Retinal pigment epithelial cell (primary cell): ENCODE data around the gene WWOX.
A peak's percentile ranks its signal among the peaks of the same experiment; 100 is the strongest.

Experiments
- DNase-seq: peaks from one replicate; pipeline ENCODE4 v3.0.0-alpha.2; 2010; ENCODE audit warnings: low read depth
- H3K4me3 ChIP-seq: 2 replicates; pipeline ENCODE4 v1.5.1; 2011; ENCODE audit warnings: mild to moderate bottlenecking, low read length, control low read depth, moderate library complexity
- TF ChIP-seq, protein P1 (sequence below): conservative IDR thresholded peaks from 2 replicates; pipeline ENCODE4 v1.5.1; 2011; ENCODE audit warnings: low read depth, low read length, control low read depth, inconsistent platforms

The WWOX gene

DNA sequence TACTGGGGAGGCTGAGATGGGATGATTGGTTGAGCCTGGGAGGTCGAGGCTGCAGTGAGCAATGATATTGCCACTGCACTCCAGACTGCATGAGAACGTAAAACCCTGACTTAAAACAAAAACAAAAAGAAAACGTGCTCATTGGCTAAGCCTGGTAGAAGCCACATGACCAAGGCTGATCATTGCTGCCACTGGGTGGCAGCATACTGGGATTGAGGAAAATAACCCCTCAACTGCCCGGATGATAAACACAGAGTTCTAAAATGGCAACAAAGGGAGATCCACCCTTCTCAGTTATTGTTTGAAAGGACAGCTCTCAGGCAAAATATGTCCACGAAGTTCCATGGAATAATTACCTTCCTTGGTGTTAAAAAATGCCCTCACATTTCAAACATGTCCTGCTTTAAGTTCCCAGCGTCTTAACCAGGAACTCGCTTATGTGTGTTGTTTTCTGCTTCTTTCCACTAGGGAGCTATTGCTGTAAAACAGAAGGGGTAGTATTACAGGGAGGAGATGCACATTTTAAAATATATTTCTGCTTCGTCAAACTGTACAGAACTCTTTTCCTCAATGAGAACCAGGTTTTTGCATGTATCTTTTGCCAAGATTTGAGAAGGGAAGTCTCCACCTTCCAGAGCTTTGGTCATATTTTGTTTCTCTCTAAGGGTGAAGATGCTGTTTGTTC, 825.8 kb downstream of the WWOX start:
- H3K4me3 ChIP-seq: no peak overlapping the region
- TF ChIP-seq, protein P1, sequence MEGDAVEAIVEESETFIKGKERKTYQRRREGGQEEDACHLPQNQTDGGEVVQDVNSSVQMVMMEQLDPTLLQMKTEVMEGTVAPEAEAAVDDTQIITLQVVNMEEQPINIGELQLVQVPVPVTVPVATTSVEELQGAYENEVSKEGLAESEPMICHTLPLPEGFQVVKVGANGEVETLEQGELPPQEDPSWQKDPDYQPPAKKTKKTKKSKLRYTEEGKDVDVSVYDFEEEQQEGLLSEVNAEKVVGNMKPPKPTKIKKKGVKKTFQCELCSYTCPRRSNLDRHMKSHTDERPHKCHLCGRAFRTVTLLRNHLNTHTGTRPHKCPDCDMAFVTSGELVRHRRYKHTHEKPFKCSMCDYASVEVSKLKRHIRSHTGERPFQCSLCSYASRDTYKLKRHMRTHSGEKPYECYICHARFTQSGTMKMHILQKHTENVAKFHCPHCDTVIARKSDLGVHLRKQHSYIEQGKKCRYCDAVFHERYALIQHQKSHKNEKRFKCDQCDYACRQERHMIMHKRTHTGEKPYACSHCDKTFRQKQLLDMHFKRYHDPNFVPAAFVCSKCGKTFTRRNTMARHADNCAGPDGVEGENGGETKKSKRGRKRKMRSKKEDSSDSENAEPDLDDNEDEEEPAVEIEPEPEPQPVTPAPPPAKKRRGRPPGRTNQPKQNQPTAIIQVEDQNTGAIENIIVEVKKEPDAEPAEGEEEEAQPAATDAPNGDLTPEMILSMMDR: peak; percentile 39
- DNase-seq: no peak

DNA sequence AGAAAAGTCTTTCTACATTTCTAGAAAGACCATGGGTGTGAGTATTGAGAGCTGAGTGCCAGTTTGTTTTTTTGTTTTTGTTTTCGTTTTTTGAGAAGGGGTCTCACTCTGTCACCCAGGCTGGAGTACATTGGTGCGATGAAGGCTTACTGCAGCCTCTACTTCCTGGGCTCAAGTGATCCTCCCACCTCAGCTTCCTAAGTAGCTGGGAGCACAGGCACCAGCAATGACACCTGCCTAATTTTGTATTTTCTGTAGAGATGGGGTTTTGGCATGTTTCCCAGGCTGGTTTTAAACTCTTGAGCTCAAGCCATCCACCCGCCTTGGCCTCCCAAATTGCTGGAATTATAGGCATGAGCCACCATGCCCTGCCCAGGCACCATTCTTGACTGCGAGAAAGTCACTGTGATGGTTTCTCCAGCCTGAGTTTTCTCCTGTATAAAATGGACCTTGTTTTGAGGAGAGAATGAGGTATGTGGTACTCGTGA, 827.3 kb downstream of the WWOX start:
- no peak for DNase-seq
- TF ChIP-seq, protein P1: no peak
- H3K4me3 ChIP-seq: no peak overlapping the region

DNA sequence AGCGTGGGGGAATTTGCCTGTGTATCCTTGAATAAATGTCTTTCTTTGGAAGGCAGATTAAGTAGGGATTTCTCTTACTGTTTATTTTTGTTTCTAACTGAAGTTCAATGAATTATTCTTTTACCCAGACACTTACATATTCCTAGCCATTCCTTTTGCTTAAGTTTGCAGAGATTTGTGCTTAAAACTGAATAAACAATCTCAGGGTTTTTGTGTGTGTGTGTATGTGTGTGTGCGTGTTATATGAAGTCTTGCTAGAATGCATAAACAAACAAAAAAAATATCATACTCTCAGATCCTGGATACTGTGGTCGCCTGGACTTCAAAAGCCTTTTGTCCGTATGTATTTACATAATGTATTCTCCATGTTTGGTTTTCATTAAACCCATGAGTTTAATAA, 828.3 kb downstream of the WWOX start:
- no peak overlapping the region for H3K4me3 ChIP-seq
- TF ChIP-seq, protein P1: no peak
- no peak for DNase-seq

DNA sequence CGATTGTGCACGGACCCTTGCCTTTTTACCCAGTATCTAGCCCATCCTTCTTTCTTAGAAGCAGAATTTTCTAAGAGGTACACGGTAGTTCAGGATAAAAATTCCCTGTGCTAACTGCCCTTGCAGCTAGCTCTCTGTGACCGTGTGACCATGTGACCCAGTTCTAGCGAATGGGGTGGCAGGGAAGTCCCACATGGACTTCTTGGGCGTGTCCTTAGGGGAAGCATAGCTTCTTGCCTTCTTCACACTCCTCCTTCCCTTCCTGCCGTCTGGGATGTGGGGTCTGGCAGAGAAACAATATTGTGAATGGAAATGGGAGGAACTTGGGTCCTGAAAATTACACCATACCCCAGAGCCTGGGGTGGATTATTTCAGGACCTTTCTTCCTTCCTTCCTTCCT, 830.4 kb downstream of the WWOX start:
- H3K4me3 ChIP-seq: no peak overlapping the region
- TF ChIP-seq, protein P1: no peak
- no peak for DNase-seq

DNA sequence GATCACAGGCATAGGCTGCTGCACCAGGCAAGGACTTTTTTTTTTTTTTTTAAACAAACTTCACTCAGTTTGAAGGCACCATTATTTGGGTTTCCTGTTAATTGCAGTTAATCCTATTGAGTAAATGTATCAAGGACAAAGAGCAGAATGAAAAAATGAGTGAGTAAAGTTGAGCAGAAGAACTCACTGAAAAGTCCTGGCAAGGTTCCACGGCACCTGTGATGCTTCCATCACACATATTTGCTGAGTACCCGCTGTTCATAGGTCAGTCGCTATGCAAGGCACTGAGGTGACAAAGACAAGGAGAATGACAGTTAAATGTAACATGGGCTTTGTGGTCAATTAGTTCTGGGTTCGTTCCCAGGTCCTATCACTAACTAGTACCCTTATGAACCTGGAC, 831.1 kb downstream of the WWOX start:
- TF ChIP-seq, protein P1: no peak
- H3K4me3 ChIP-seq: no peak overlapping the region
- DNase-seq: no peak

DNA sequence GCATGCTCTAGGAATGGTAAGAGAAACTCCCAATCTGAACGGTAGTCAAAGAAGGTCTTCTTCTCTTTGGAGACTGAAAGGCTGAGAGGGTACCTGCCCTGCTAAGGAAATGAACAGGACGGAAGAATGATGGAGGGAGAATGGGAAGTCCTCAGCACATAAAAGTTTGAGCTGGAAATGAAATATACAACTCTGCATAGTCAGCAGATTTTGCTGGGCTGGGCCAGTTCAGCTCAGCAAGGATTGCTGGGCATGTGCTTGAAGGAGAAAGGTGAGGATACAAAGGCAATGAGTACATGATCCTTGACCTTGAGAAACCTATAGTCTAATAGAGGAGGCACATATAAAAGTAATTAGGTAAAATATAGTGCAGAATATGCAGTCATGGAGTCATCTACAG, 831.8 kb downstream of the WWOX start:
- no peak for DNase-seq
- TF ChIP-seq, protein P1: no peak
- H3K4me3 ChIP-seq: no peak overlapping the region

DNA sequence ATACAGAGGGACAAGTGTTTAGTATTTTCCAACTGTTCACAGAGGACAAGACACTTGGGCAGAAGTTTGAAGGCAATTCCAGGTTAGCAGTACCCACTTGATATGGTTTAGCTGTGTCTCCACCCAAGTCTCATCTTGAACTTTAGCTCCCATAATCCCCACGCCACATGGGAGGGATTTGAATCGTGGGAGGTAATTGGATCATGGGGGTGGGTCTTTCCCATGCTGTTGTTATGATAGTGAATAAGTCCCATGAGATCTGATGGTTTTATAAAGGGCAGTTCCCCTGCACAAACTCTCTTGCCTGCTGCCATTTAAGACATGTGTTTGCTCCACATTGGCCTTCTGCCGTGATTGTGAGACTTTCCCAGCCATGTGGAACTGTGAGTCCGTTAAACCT, 832.2 kb downstream of the WWOX start:
- TF ChIP-seq, protein P1: no peak
- DNase-seq: no peak
- H3K4me3 ChIP-seq: no peak overlapping the region
